ENCODE results near the gene KCNQ2.
"Not testable (repeated sequence)": the region's sequence is repeated elsewhere in the genome, so short reads cannot be mapped to it uniquely, and the experiment has no call there.

Gene KCNQ2

DNA sequence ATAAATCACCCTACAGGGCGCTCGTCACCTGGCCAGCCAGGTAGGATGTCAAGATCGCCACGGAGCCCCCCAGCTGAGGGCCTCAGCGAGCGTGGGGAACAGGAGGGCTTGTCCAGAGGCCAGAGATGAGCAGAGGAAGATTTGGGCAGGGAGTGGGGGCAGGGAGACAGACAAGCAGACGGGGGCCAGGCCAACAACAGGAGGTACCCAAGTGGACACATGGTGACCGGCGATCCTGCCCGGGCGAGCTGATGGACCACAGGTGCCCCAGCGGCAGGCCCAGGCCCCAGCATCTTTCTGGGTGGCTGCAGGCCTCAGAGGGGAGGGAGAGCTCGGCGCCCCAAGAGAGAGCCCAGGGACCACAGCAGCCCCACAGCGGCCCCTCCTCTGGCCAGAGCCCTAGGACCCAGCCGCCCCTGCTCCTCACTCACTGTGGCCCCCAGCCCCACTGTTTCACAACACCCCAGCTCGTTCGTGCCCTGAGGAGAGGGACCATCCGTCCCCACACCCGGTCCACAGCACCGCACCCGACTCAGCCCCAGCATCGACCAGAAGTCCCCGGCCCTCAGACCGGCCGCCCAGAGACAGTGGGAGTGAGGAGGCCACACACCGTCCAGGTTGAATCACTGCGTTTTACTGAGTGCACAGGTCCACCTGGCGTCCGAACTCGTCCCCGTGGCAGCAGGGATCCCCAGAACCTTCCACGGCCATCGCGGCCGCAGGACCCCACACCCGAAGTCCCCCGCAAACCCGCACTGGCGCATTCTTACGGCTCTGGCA lies 72.7 kb downstream of the KCNQ2 start:
- no peak for DNase-seq

DNA sequence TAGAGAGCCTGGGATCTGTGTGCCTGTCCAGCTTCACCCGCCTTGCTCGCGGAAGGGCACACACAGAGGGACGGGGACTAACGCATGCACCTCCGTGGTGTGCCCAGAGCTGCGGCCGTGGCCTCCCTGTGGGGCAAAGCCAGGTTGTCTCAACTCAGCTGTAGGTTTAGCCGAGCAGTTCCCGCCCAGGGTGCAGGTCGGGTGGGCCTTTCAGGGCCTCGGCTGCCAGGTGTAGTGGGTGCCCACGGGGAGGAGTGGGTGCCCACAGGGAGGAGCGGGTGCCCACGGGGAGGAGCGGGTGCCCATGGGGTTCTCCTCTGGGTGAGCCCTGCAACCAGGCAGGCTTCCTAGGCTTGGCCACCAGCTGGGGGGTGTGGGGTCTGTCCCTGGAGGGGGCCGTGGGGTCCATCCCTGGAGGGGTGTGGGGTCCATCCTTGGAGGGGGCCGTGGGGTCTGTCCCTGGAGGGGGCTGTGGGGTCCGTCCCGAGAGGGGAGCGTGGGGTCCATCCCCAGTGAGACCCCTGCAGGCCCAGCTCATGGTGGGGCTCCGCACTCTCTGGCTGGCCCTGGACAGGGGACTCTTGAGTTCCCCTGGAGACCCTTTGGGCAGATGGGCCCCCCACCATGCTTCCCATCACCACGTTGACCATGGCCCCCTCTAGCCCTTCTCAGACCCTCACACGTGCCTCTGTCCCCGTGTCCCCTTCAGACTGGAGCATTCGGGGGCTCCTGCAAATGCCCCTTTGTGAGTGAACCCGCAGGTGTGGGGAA lies 73.5 kb downstream of the KCNQ2 start:
- no peak for DNase-seq

DNA sequence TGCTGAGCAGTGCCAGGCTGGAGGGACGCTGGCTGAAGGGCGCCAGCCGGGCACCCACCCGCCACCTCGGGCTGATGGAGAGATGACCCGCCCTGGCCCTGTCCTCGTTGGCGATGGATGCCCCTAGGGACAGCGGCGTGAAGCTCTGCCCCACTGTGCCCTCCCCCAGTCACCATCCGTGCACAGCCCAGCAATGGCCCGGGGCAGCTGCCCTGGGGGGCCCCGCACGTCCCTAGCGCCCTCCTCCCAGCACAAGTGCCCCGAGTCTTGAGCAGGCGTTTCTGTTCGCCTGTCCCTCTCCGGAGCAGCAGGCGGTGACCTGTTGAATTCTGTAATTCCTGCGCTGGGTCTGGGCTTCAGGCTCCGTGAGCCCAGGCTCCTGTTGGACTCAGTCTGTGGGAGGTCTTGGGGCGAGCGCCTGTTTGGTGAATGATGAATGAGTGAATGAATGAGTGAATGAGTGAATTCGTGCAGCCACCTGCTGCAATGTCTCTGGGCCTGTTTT lies 74.5 kb downstream of the KCNQ2 start:
- DNase-seq: no peak

DNA sequence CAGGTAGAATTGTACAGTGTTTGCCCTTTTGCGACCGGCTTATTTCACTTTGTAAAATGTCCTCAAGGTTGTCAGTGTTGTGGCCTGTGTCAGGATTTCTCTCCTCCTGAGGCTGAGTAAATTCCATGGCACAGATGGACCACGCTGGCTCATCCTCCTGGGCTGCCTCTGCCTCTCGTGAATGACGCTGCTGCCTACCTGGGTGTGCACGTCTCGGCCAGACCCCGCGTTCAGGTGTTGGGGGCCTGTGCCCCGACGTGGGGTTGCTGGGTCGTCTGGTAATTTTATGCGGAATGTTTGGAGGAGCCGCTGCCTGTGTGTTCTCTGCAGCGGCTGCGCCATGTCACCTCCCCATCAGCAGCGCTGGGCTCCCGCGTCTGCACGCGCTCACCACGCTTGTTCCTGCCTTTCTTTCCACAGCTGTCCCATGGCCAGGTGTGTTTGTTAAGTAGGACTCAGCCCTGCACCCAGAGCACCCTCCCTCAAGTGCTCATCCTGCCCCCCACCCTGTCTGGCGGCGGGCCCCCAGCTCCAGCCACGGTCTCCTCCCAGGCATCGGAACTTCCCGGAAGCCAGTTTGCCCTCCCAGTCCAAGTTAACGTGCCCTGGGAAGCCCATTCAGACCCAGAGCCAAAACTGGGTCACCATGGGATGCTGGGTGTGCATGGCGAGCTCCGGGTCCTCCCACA lies 75.2 kb downstream of the KCNQ2 start:
- DNase-seq: no peak

DNA sequence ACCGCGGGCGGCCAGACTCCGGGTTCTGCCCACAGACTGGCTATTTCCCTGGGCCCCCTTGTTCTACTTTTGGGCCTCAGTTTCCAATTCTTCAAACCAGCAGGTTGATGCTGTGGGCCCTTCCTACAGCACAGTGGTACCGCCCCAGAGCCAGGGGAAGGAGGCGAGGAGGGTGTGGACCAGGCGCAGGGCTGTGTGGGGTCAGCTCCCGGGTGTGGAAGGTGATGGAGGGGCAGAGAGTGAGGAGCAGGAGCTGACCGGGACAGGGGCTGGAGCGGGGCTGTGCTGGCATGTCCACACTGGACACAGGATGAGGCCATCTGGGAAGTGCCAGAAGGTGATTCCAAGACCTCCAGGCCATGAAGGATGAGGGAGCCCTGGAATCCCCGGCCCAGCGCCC lies 76.2 kb downstream of the KCNQ2 start:
- DNase-seq: no peak

DNA sequence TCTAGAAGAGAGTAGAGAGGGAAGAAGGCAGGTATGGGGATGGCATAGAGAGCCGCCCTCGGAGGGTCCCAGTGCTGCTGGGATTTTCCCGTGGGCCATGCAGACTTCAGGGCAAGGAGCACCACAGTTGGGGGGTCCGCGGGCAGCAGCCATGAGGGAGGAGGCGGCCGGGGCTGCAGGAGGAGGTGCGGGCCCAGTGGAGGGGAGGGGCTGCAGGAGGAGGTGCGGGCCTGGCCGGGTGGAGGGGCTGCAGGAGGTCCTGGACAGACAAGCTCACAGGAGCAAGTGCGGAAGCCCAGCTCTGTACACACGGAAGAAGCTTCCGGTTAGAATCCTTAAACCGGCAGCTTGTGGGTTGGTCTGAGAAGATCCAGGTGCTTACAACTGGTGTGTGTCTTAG lies 76.7 kb downstream of the KCNQ2 start:
- no peak for DNase-seq

DNA sequence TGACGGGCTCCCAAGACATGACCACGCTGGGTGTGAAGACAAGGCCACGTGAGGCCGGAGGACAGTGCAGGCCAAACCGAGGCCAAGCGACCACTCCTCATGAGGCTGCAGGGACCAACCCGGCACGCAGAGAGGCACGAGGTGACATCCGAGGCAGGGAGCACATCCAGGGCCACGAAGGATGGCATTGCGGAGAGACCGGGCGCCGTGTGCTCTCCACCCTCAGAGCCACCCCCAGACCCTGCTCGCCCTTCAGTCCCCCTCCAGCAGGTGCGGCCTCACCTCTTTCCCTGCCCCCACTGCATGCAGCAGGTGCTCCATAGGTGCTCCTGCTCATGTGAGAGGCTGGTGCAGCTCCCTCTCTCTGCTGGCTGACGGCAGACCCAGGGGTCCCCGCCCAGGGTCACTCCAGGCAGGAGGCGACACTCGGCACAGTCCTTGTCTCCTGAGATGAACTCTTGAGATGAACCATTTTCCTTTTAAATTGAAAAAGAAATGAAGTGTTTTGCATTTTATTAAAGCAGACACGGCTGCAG lies 77.5 kb downstream of the KCNQ2 start:
- DNase-seq: no peak

DNA sequence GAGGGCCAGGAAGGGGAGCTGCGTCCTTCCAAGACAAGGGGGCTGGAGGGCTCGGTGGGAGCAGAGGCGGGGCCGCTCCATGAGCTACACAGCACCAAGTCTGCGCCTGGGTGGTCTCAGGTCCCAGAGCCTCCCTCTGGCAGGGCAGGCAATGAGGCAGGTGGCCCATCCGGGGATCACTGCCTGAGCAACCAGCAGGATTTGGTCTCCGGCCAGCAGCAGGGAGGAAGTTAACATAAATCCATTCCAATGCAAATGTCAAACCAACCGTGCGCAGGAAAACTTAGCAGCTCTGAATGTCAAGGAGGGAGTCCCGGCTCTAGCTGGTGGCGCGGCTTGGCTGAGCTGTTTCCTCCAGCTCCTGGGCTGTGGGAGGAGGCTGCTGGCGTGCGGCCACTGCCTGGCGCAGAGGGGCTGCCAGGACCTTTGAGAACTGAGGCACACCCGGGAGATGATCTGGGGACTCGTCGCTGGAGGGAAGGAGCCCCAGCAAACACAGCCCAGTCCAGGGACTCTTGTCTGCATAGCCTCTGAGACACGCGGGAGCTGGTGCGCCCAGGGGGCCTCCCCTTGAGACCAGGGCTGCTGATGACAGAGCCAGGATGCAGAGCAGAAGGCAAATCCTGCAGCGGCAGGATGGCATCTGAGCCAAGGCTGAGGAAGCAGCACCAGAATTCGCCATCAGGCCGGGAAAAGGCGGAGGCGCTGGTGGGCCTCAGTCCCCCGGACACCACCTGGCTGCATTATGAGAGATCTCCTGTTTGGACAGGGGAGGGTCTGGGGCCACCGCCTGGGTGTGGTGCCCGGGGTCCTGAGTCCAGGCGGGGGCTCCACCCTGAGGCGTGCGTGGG lies 78.2 kb downstream of the KCNQ2 start:
- DNase-seq: no peak

DNA sequence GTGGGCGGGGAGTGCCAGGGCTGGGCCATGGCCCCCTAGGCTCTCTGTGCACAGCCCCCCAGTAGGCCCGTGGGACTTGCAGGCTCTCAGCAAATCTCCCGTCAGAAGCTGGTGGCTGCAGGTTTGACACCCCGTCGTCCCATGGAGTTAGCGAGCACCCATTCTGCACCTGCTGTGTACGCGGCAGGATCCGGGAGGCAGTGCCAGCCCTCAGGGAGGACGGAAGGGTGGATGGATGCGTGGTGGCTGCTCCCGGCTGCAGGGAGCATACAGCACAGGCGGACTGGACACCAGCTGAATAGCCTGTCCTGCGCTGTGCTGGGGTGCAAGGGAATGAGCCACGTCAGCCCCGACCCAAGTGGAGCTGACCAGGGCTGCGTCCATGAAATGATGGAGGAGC lies 78.9 kb downstream of the KCNQ2 start:
- DNase-seq: no peak

DNA sequence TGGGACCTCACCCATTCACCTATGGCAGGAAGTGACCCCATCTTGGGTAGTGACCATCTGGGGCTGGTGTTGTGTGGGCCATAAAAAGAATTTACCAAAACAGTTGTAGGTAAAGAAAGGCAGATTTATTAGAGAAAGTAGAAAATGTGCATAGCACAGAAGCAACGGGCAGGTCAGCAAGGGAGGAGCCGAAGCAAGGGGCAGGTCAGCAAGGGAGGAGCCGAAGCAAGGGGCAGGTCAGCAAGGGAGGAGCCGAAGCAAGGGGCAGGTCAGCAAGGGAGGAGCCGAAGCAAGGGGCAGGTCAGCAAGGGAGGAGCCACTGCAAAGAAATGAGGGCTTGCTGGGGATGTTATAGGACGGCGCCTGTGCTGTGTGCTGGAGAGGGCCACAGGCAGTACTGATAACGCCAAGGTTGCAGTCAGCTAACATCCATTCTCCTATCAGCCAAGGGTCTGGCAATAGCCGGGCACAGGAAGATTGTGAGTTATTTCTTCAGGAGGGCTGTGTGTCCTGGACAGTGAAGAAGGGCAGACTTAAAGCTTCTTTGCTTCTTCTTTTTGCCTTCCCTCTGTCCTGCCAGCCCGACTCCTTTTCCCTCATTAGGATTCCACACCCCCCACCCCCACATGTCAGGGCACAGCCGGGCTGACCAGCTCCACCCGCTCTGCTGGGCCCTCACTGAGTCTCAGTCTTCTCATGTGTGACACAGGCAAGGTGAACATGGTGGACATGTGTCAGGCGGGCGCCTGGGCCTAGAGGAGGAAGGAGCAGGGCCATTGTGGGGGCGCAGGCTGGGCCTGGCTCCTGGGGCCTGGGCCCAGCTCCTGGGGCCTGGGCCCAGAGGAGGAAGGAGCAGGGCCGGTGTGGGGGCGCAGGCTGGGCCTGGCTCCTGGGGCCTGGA lies 79.7 kb downstream of the KCNQ2 start:
- DNase-seq: no peak

DNA sequence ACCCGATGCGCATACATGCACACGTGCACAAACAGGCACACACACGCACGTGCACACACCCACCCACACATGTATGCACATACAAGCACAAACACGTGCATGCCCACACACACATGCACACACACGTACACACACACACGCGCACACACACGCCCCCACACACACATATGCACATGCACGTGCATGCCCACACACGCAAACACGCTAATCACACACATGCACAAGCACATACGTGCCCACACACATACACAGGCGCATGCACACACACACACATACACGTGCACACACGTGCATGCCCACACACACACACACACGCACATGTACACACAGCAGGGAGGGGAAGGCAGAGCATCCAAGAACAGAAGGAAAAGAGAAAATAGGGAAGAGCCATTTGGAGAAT lies 84.5 kb downstream of the KCNQ2 start:
- DNase-seq: no peak

DNA sequence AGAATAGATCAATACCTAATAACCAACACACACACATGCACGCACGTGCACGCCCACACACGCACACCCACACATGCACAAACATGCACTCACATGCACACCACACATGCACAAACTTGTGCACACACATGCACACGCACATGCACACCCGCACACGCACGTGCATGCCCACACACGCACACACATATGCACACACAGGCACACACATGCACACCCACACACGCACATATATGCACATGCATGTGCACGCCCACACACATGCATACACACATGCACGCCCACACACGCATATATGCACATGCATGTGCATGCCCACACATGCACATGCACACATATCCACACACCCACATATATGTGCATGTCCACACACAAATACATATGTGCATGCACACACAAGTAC lies 85.1 kb downstream of the KCNQ2 start:
- DNase-seq: no peak

DNA sequence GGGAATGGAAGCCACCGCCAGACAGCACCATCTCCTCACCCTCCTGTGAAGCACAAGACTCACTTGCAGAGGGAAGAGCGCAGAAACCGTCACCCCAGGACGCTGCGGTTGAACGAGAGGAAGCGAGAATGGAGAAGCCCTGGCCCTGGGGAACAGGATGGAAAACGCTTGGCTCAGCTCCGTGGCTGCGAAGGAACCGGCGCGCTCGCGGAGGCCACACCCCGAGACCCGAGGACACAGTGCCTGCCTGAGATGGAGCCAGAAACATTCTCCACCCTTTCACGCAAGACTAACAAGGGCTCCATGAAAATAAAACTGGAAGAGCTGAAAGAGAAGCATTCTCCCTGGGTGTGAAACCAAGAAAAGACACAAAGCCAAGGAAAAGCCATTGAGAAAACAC lies 86.0 kb downstream of the KCNQ2 start:
- no peak for DNase-seq

DNA sequence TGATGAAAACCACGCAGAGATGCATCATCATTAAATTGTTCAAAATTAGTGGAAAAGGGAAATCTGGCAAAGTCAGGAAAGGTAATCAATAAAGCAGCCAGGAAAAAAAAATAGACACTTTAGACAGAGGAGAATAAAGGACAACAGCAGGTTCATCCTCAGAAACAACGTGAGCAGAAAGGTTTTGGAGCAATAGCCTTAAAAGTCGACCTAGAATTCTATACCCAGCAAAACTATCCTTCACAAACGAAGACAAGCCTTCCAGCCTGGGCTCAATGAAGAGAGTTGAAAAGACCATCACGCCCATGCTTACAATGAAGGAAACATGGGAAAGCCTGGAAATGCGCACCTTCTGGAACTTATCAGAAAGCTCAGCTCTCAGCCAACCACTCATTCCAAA lies 86.6 kb downstream of the KCNQ2 start:
- no peak for DNase-seq

DNA sequence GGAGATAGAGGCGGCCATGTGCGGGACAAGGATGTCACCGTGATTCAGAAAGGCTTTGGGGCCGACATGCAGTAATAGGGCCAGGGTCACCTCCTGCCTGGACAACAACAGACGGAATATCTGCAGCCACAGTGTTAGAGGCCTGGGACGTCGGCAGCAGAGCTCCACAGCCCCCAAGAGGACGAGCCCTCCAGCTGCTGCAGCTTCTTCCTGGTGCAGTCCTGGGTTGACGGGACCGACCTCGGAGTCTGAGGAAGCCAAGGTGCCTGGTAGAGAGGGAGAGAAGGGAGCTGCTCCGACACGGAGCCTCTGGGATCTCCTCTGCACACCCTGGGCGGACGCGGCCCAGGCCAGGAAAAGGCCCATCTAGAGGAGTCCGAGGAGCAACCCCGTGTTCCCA lies 88.1 kb downstream of the KCNQ2 start:
- DNase-seq: no peak

DNA sequence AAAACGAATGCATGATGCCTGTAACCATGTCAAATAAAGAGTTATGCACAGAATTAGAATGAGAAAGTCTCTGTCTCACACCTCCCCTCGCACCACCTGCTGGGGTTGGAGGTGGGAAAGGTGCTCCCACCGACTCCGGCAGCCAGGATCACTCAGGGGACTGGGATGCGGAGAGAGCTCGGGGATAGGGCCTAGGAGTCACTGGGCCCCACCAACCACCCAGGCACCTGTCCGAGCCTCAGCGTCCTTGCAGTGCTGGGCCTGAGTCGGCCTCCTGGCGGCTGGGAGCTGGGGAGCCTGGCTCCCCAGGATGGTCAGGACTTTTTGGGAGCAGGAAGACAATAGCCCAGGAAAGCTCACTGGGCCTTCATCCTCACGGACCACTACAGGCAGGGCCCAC lies 88.9 kb downstream of the KCNQ2 start:
- DNase-seq: no peak

DNA sequence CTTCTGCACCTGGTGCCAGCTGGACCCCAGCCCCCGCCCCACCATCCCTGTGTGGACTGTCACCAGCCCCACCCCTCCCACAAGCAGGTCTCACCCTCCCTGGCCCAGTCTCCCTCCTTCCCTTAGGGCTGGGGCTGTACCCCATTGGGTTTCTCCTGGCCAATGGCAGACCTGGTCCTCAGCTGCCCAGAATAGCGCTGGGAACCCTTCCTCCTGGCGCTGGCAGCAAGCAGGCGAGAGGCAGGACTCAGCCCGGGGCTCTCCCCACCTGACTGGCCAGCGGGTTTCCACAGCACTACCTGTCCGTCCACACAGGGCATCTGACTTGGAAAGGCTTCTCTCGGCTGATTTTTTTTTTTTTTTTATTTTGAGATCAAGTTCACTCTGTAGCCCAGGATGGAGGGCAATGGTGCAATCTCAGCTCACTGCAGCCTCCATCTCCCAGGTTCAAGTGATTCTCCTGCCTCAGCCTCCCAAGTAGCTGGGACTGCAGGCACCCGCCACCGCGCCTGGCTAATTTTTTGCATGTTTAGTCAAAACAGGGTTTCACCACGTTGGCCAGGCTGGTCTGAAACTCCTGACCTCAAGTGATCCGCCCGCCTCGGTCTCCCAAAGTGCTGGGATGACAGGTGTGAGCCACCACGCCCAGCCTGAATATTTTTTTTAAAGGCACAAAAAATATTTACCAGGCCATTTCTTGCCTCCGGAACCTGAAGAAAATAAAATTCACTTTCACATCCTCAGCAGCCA lies 89.7 kb downstream of the KCNQ2 start:
- DNase-seq: no peak

DNA sequence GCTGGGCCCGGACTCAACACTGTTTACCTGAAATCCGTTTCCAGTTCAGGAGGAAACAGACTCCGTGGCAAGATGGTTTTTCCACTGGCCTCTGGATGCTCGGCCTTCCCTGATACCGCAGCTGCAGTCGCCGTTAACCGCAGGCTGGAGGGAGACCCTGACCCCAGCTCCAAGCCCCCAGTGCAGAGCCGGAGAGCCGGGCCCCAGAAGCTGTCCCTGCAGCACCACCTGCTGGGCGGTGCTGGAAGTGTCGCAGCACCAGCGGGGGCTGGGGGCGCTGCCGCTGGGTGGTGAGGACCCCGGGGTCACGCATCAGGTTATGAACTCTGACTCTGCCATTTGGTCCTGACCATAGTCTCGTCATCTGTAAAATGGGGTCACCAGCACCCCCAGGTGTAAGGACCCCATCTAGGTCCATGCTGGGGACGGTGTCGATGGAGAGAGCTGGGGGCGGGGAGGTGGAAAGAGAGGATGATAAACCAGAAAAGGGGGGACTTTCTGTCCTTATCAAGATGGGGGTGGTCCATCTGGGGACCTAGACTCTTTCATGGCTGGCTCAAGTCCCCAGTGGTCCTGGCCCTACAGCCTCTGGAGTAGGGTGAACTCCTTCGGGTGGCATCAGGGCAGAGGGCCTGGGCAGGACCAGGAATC lies 90.5 kb downstream of the KCNQ2 start:
- no peak for DNase-seq

DNA sequence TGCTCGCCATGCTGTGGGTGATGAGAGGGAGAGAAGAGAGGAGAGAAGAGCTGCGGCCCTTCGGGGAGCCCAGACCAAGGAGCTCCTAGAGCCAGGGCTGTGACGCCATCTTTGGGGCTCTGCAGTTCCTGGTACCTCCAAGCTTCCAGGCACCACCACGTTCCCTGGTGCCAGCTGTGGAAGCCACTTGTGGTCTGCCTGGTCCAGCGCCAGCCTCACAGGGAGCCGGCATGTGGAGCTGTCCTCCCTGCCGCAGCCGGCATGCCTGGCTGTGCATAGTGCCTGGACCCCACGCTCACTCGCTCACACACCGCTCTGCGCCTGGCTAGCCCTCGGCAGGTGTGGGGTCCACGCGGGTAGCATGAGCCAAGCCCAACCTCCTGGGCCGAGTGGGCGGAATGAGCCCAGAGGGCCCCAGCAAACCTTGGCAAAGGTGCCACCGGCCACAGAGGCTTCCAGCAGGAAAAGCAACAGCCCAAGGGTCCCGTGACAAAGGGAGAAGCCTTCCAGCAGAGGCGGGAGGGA lies 92.0 kb downstream of the KCNQ2 start:
- no peak for DNase-seq

DNA sequence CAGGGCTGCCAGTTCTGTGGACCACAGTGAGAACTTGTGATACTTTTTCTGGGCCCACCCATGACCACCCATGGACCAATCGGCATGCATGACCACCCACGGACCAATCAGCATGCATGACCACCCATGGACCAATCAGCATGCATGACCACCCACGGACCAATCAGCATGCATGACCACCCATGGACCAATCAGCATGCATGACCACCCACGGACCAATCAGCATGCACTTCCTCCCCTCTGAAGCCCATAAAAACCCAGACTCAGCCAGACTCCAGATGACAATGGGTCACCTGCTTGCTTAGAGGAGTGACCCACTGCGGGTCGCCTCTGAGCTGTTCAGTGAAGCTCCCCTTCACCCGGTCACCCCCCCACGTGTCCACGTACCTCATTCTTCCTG lies 92.6 kb downstream of the KCNQ2 start:
- DNase-seq: not testable (repeated sequence)

Measured in NCI-H1092 (cell line).